Gastrocnemius medialis (tissue), 4 donors: ENCODE measurements around the gene ZNF580. TPM values are rescaled to one million over a fixed set of nuclear protein-coding genes. Genes with fewer than 3 reads are reported as not detected.

Source experiments
- ATAC-seq, 2 donors: fragments of 150-250 bp; one replicate each; pipeline ENCODE4 v1.9.1; 2016
- DNase-seq, 2 donors: peaks; one replicate each; pipeline ENCODE4 v3.0.0-alpha.2; 2019
- H3K27ac ChIP-seq, 4 donors: fragments of 200-600 bp; sonication (generic); 1 replicate in 1 of 4; 2 replicates in 3 of 4; pipeline ENCODE4 v1.5.1; 2016 to 2018; ENCODE audit warnings: mild to moderate bottlenecking in 2 of 4, moderate library complexity in 1 of 4
- H3K27me3 ChIP-seq, 3 donors: fragments of 200-600 bp; sonication (generic) in 2 of 3; 1 replicate in 1 of 3; 2 replicates in 2 of 3; pipeline versions ENCODE4 v1.5.1 to v1.6.0; 2016 to 2019; ENCODE audit warnings: mild to moderate bottlenecking in 1 of 3, moderate library complexity in 1 of 3
- H3K36me3 ChIP-seq, 2 donors: fragments of 200-600 bp; sonication (generic) in 1 of 2; one replicate each; pipeline ENCODE4 v1.5.1; 2017 to 2018
- H3K4me1 ChIP-seq, 2 donors: fragments of 200-600 bp; sonication (generic) in 1 of 2; one replicate each; pipeline ENCODE4 v1.5.1; 2016 to 2017; ENCODE audit warnings: mild to moderate bottlenecking in 2 of 2
- H3K4me3 ChIP-seq, 4 donors: fragments of 200-600 bp; sonication (generic) in 3 of 4; 1 replicate in 1 of 4; 2 replicates in 3 of 4; pipeline ENCODE4 v1.5.1; 2016 to 2019; ENCODE audit warnings: mild to moderate bottlenecking in 2 of 4
- H3K9me3 ChIP-seq, 3 donors: fragments of 200-600 bp; sonication (generic) in 2 of 3; 1 replicate in 1 of 3; 2 replicates in 2 of 3; pipeline ENCODE4 v1.5.1; 2016 to 2019
- POLR2A ChIP-seq, 2 donors: fragments of 450-650 bp; IDR thresholded peaks; one replicate each; pipeline ENCODE4 v1.6.1; 2017; ENCODE audit warnings: antibody characterized with exemption in 2 of 2, mild to moderate bottlenecking in 2 of 2, moderate library complexity in 2 of 2
- in situ Hi-C, 4 donors: fragments of 200-750 bp; cut with MboI; loops; one replicate each; pipeline versions ENCODE4 v1.15.0 to v1.8.0; 2017; ENCODE audit warnings: low sequenced_read_pairs in 4 of 4
- intact Hi-C: fragments of 100-400 bp; cut with DNase I; formaldehyde crosslinking; loops from one replicate; pipeline ENCODE4 v1.15.1; 2023; ENCODE audit warnings: low total_unique reads
- total RNA-seq, 4 donors: library from RNA; depleted of rRNA; stranded (reverse); fragments of >200 nt; gene quantifications; one replicate each; pipeline versions ENCODE4 v1.1.0 to v1.2.3, GENCODE V29; 2016
- TF ChIP-seq, protein P1 (sequence below), 5 experiments: fragments of 450-650 bp in 3 of 5; fragments of 200-600 bp in 2 of 5; sonication (generic) in 2 of 5; IDR thresholded peaks in 4 of 5; conservative IDR thresholded peaks in 1 of 5; 1 replicate in 4 of 5; 2 replicates in 1 of 5; pipeline ENCODE4 v1.5.1; 2016 to 2019; ENCODE audit warnings: antibody characterized with exemption in 5 of 5, mild to moderate bottlenecking in 3 of 5, moderate library complexity in 3 of 5

Gene ZNF580
- total RNA-seq, 4 donors from 2014 or later, result 1.5 to 12.3 (median 7.2) TPM

DNA sequence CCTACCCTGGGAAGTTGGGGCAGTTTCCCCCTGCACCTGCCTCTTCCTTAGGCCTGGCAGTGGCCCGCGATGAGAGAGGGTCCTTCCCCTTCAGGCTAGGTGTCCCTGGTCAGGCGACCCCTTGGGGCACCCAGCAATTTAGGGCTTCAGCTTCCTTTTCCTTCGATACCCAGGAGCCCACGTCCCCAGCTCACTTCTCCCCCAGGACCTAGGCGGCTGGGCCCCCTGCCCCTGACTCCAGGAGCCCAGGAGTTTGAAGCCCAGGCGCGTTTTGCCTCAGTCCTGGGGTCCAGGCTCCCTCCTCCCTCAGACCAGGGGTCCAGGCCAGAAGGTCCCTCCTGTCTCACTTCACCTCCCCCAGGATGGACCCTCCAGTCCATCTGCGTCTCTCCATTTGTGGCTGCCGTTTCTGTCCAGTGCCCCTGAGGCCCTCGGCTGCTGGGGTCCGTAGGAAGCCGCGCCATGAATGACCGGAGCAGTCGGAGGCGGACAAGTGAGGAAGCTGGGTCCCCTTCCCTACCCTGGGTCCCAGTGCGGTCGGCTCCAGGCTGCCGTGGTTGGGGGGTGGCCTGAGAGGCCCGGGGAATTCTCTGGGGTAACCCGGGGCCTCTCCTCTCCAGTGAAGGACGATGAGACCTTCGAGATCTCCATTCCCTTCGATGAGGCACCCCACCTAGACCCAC lies 7.9 kb downstream of the ZNF580 start:
- Histone ChIP-seq H3K4me3 (peak overlapping the region; percentile 80 to 88 (median 82)), H3K27me3 (no peaks in the 10 kb centered on the region), H3K9me3 (no peaks in the 10 kb centered on the region), H3K27ac (peak overlapping the region; percentile 72 to 91 (median 84)), H3K4me1 (peaks cover 34 to 36% of the 10 kb centered on the region in 2 donors), H3K36me3 (peaks cover 0 to 14% of the 10 kb centered on the region in 2 donors)
- DNase-seq (no peak), ATAC-seq (no peak)
- TF ChIP-seq POLR2A (IDR thresholded peaks at IDR 0.05), result no peak
- TF ChIP-seq, protein P1, sequence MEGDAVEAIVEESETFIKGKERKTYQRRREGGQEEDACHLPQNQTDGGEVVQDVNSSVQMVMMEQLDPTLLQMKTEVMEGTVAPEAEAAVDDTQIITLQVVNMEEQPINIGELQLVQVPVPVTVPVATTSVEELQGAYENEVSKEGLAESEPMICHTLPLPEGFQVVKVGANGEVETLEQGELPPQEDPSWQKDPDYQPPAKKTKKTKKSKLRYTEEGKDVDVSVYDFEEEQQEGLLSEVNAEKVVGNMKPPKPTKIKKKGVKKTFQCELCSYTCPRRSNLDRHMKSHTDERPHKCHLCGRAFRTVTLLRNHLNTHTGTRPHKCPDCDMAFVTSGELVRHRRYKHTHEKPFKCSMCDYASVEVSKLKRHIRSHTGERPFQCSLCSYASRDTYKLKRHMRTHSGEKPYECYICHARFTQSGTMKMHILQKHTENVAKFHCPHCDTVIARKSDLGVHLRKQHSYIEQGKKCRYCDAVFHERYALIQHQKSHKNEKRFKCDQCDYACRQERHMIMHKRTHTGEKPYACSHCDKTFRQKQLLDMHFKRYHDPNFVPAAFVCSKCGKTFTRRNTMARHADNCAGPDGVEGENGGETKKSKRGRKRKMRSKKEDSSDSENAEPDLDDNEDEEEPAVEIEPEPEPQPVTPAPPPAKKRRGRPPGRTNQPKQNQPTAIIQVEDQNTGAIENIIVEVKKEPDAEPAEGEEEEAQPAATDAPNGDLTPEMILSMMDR (IDR thresholded peaks at IDR 0.05 in 4 of 5, conservative IDR thresholded peaks at IDR 0.05 in 1 of 5), result no peak
- intact Hi-C loops, result no loop called here
- in situ Hi-C loops, result loop anchor here in 1 of 4 donors (25.0 kb wide), 1 partner anchor 511 kb away; the partner anchor contains the start of gene TNNT1

DNA sequence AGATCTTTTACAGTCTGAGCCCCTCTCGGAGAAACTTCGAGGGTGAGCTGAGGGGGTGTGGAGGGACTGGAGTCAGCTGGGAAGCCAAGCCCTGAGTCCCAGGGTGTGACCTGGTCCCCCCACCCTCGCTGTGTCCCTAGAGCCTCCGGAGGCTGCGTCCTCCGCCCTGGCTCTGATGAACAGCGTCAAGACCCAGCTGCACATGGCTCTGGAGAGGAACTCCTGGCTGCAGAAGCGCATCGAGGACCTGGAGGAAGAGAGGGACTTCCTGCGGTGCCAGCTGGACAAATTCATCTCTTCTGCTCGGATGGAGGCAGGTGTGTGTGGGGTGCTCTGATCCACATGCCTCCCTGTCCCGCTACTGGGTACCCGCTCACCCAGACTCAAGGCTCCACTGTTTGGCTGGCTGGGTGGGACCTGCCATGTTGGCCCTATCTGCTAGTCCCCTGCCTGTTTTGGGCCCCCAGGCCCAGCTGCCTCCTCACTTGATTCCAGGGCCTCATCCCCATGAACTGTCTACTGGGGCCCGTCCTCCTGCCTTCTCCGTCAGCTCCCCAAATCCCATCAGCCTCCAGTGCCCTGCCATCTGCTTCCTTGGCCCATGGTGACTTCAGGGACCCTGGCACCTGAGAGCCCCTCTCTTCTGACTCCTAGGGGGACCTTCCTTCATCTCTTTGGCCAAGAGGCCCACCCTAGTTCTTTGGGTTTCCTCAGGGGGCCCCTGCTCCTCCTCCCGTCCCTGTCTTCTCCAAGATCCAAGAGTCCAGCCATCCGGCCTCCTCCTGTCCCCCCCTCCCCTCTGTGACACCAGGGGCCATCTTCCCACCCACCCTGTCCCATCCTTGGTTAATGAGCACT lies 8.7 kb downstream of the ZNF580 start:
- TF ChIP-seq, protein P1 (IDR thresholded peaks at IDR 0.05 in 4 of 5, conservative IDR thresholded peaks at IDR 0.05 in 1 of 5), result no peak
- TF ChIP-seq POLR2A (IDR thresholded peaks at IDR 0.05), result no peak
- H3K4me3 ChIP-seq, result peak overlapping the region in 2 of 4 donors; percentile 80 to 88
- ATAC-seq (no peak), DNase-seq (no peak)
- H3K9me3 ChIP-seq, result no peaks in the 10 kb centered on the region
- peaks cover 28% of the 10 kb centered on the region in 2 donors for H3K4me1 ChIP-seq
- intact Hi-C loops, result no loop called here
- peaks cover 0 to 14% of the 10 kb centered on the region in 2 donors for H3K36me3 ChIP-seq
- H3K27ac ChIP-seq, result peak overlapping the region; percentile 72 to 91 (median 84)
- no peaks in the 10 kb centered on the region for H3K27me3 ChIP-seq
- in situ Hi-C loops, result loop anchor here in 1 of 4 donors (25.0 kb wide), 1 partner anchor 512 kb away; the partner anchor contains the start of gene TNNT1

DNA sequence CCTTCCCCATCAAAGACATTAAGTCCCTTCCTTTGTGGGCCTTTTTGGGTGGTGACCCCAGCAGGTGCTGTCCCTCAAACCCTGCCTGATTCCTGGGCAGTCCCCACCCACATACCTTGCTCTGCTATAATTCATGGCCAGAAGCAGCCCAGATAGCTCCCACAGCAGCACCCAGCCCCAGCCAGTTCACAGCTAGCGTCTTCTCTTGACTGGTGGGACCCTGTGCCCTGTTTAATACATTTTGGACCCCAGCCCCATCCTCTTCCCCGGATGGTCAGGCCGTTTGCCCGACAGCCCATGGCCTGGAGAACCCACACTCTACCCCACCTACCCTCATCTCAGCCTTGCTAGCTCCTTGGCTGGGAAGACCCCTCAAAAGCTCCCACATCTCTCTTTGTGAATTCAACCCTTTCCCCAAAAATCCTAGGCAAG lies 9.3 kb downstream of the ZNF580 start:
- intact Hi-C loops (no loop called here), in situ Hi-C loops (no loop called here)
- H3K36me3 ChIP-seq, result peaks cover 0 to 9% of the 10 kb centered on the region in 2 donors

DNA sequence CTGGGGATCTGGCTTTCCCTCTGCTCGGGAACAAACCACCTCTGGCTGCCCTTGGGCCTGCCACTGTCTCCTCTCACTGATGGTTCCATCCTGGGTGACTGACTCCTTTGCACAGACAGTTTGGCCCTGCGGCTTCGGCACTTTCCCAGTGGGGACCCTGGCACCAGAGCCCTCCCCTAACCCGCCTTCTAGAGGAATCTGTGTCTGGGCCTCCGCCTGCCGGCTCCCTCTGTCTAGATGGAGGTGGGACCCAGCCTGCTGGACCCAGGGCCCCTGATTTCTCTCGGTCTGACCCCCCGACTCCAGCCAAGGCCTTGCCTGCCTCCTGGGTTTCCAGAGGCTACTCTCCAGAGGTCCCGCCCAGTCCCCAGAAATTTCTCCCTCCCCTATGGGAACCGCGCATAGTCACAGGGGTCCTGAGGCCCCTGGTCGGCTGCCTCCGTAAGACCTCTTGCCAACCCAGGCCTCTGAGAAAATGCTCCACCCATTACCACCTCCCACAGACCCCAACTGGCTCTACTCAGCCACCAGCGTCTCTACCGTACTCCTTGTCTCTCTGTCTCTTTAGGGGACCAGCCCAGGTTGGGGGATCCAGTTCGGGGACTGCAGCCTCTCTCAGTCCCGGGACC lies 9.9 kb downstream of the ZNF580 start:
- in situ Hi-C loops, result no loop called here

More for the DNA sequence above, 9.3 kb downstream of the ZNF580 start:
- Histone ChIP-seq H3K4me3 (no peak overlapping the region), H3K4me1 (peaks cover 22 to 27% of the 10 kb centered on the region in 2 donors), H3K9me3 (no peaks in the 10 kb centered on the region), H3K27ac (no peak overlapping the region), H3K27me3 (no peaks in the 10 kb centered on the region)
- DNase-seq (no peak), ATAC-seq (no peak)
- TF ChIP-seq, protein P1 (IDR thresholded peaks at IDR 0.05 in 4 of 5, conservative IDR thresholded peaks at IDR 0.05 in 1 of 5), result no peak
- no peak for TF ChIP-seq POLR2A (IDR thresholded peaks at IDR 0.05)

More for the DNA sequence above, 9.9 kb downstream of the ZNF580 start:
- ATAC-seq (no peak), DNase-seq (no peak)
- Histone ChIP-seq H3K27ac (no peak overlapping the region), H3K27me3 (no peaks in the 10 kb centered on the region), H3K4me1 (peaks cover 20 to 29% of the 10 kb centered on the region in 2 donors), H3K9me3 (no peaks in the 10 kb centered on the region), H3K36me3 (peaks cover 0 to 4% of the 10 kb centered on the region in 2 donors), H3K4me3 (no peak overlapping the region)
- TF ChIP-seq, protein P1 (IDR thresholded peaks at IDR 0.05 in 4 of 5, conservative IDR thresholded peaks at IDR 0.05 in 1 of 5), result no peak
- no peak for TF ChIP-seq POLR2A (IDR thresholded peaks at IDR 0.05)
- intact Hi-C loops, result no loop called here
